ENCODE data around the gene CERK. TPM values are rescaled to one million over a fixed set of nuclear protein-coding genes. Genes with fewer than 3 reads are reported as not detected.
A peak's percentile ranks its signal among the peaks of the same experiment; 100 is the strongest.

Gene CERK
- polyA plus RNA-seq, 1 of the 3 experiments (the other 2 are of a cell fraction), result 32.6 TPM

DNA sequence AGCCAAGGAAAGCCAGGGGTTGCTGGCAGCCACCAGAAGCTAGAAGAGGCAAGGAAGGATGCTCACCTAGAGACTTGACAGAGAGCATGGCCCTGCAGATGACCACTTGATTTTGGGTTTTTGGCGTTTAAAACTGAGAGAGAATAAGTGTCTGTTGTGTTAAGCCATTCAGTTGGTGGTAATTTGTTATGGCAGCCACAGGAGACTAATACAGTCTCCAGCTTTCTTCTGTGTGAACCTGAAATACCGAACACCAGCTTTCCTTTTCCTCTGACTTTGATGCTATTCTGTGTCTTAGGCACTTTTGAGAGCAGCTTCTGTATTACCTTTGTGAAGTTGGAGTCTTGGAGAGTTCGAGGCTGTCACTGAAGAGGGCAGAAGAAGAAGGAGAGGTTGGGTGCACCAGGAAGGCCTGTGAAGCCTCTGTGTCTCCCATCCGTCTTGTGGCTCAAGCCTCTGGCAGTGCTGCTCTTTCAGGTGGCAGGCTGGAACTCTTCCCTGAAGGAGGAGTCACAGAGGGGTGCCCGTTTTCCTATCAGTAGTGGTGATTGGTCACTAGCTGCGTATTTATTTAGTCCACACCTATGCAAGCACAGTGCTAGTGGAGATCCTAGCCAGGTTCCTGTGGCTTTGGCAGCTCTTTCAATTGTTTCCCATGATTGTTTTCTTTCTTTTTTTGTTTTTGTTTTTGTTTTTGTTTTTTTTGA is 26.9 kb upstream of the CERK start:
- Histone ChIP-seq H3F3A (replicated peaks; ENCODE audit: insufficient read depth) (peaks cover 3% of the 10 kb centered on the region), H3K36me3 (replicated peaks in 1 of 2; ENCODE audit: control insufficient read depth in 1 of 2, insufficient read depth in 2 of 2, low read length in 1 of 2) (peaks cover 0 to 3% of the 10 kb centered on the region in 2 experiments), H3K79me2 (ENCODE audit: insufficient read depth) (peaks cover 96% of the 10 kb centered on the region), H2AFZ (ENCODE audit: low read depth) (no peak overlapping the region), H3K4me2 (no peak overlapping the region), H3K9me3 (no peaks in the 10 kb centered on the region), H3K9ac (no peak overlapping the region), H3K27me3 (ENCODE audit: insufficient read depth) (no peaks in the 10 kb centered on the region), H3K9me2 (no peaks in the 10 kb centered on the region), H3K4me3 (ENCODE audit: low read depth in 2 of 2, low read length in 1 of 2) (no peak overlapping the region), H4K20me1 (ENCODE audit: insufficient read depth) (peaks cover 16% of the 10 kb centered on the region; the same call in 1 of the 2 replicates), H3K4me1 (ENCODE audit: control insufficient read depth in 1 of 2, insufficient read depth in 2 of 2, low read depth in 1 of 2, low read length in 1 of 2) (peaks cover 11 to 14% of the 10 kb centered on the region in 2 experiments; a peak in 2 of 4 replicates), H3K27ac (ENCODE audit: low read depth in 2 of 2, low read length in 1 of 2) (no peak overlapping the region)
- no peak for DNase-seq
- ChIA-PET CTCF (interaction anchor here (0.6 to 0.9 kb wide), 3 partner anchors 9 to 202 kb away, joined by 3 to 4 read pairs (median 3); no protein-coding TSS in a partner anchor), POLR2A (no interaction called here)
- 65% methylated on average over 6 of the region's 6 CpGs for WGBS (ENCODE audit: low lambda C conversion rate)
- TF ChIP-seq POLR2AphosphoS5 (IDR thresholded peaks at IDR 0.05; ENCODE audit: low read depth, low read length), result no peak
- no peak for TF ChIP-seq ELF1 (IDR thresholded peaks at IDR 0.05)
- TF ChIP-seq CHD2 (IDR thresholded peaks at IDR 0.05; ENCODE audit: low read length, partially characterized antibody), result no peak
- TF ChIP-seq MAX (IDR thresholded peaks at IDR 0.05; ENCODE audit: low read depth), result no peak
- no peak for TF ChIP-seq FOXJ3 (CRISPR knock-in tag; IDR thresholded peaks at IDR 0.05)
- TF ChIP-seq NRF1 (IDR thresholded peaks at IDR 0.05; ENCODE audit: low read depth, low read length), result no peak

- ChIA-PET POLR2A (no interaction called here), CTCF (no interaction called here)
- peak overlapping the region in 1 of 2 experiments; percentile 98; a peak in 1 of 4 replicates for H3K4me3 ChIP-seq (ENCODE audit: low read depth in 2 of 2, low read length in 1 of 2)
- no peaks in the 10 kb centered on the region for H3K27me3 ChIP-seq (ENCODE audit: insufficient read depth)
- 0 out of 2 replicates have a peak overlapping the region, but pooled peaks have one; percentile 97 for H3K9ac ChIP-seq
- H3K4me1 ChIP-seq (ENCODE audit: control insufficient read depth in 1 of 2, insufficient read depth in 2 of 2, low read depth in 1 of 2, low read length in 1 of 2), result peaks cover 11 to 14% of the 10 kb centered on the region in 2 experiments; a peak in 2 of 4 replicates
- H2AFZ ChIP-seq (ENCODE audit: low read depth), result no peak overlapping the region
- peaks cover 0 to 3% of the 10 kb centered on the region in 2 experiments for H3K36me3 ChIP-seq (replicated peaks in 1 of 2; ENCODE audit: control insufficient read depth in 1 of 2, insufficient read depth in 2 of 2, low read length in 1 of 2)
- peaks cover 16% of the 10 kb centered on the region; the same call in 1 of the 2 replicates for H4K20me1 ChIP-seq (ENCODE audit: insufficient read depth)
- no peaks in the 10 kb centered on the region for H3K9me2 ChIP-seq
- H3K4me2 ChIP-seq, result peak overlapping the region; percentile 84
- no peak overlapping the region for H3K27ac ChIP-seq (ENCODE audit: low read depth in 2 of 2, low read length in 1 of 2)
- TF ChIP-seq RXRA (IDR thresholded peaks at IDR 0.05; ENCODE audit: borderline replicate concordance, low read depth) (no peak), NFIC (IDR thresholded peaks at IDR 0.05; ENCODE audit: borderline replicate concordance) (no peak), JUND (IDR thresholded peaks at IDR 0.05) (no peak), FOXJ3 (CRISPR knock-in tag; IDR thresholded peaks at IDR 0.05) (no peak), FOXM1 (IDR thresholded peaks at IDR 0.05; ENCODE audit: low read depth) (no peak), POLR2AphosphoS5 (IDR thresholded peaks at IDR 0.05; ENCODE audit: low read depth, low read length) (no peak), USF1 (IDR thresholded peaks at IDR 0.05; ENCODE audit: borderline replicate concordance, low read depth) (no peak), CHD2 (IDR thresholded peaks at IDR 0.05; ENCODE audit: low read length, partially characterized antibody) (no peak), RAD21 (IDR thresholded peaks at IDR 0.05; ENCODE audit: low read length) (no peak), CTCF (IDR thresholded peaks at IDR 0.05) (no peak), TCF12 (IDR thresholded peaks at IDR 0.05) (no peak), ELF1 (IDR thresholded peaks at IDR 0.05) (no peak)
- TF ChIP-seq, protein P1, sequence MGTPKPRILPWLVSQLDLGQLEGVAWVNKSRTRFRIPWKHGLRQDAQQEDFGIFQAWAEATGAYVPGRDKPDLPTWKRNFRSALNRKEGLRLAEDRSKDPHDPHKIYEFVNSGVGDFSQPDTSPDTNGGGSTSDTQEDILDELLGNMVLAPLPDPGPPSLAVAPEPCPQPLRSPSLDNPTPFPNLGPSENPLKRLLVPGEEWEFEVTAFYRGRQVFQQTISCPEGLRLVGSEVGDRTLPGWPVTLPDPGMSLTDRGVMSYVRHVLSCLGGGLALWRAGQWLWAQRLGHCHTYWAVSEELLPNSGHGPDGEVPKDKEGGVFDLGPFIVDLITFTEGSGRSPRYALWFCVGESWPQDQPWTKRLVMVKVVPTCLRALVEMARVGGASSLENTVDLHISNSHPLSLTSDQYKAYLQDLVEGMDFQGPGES (IDR thresholded peaks at IDR 0.05; ENCODE audit: low read depth, low read length), result no peak
- TF ChIP-seq, protein P2, sequence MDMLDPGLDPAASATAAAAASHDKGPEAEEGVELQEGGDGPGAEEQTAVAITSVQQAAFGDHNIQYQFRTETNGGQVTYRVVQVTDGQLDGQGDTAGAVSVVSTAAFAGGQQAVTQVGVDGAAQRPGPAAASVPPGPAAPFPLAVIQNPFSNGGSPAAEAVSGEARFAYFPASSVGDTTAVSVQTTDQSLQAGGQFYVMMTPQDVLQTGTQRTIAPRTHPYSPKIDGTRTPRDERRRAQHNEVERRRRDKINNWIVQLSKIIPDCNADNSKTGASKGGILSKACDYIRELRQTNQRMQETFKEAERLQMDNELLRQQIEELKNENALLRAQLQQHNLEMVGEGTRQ (IDR thresholded peaks at IDR 0.05; ENCODE audit: borderline replicate concordance, low read depth, low read length), result no peak
- peaks cover 89% of the 10 kb centered on the region for H3K79me2 ChIP-seq (ENCODE audit: insufficient read depth)
- peaks cover 3% of the 10 kb centered on the region for H3F3A ChIP-seq (replicated peaks; ENCODE audit: insufficient read depth)
- no peak for DNase-seq
- 85% methylated on average over 6 of the region's 6 CpGs for WGBS (ENCODE audit: low lambda C conversion rate)
- no peaks in the 10 kb centered on the region for H3K9me3 ChIP-seq
Measured at GRCh38 chr22:46764140-46764680, 26.2 kb upstream of the CERK start.
